SU-DHL-6 (cell line): ENCODE data around the gene SCUBE1.

Experiments used
- H2AFZ ChIP-seq: fragments of 200-600 bp; sonication (generic); 2 replicates; pipeline ENCODE4 v1.6.1; 2014; ENCODE audit warnings: low read depth, mild to moderate bottlenecking, moderate library complexity, mixed read lengths, antibody characterized with exemption, low read length; ENCODE audit not compliant: severe bottlenecking
- H3F3A ChIP-seq: fragments of 200-600 bp; shearing (Covaris generic); 2 replicates; pipeline ENCODE4 v1.6.0; 2016; ENCODE audit warnings: antibody characterized with exemption, mild to moderate bottlenecking; ENCODE audit not compliant: insufficient read depth
- H3K27ac ChIP-seq: fragments of 200-600 bp; sonication (generic); 2 replicates; pipeline ENCODE4 v1.5.1; 2016; ENCODE audit warnings: low read depth, mild to moderate bottlenecking, low read length, moderate library complexity, mixed read lengths
- H3K27me3 ChIP-seq: fragments of 200-600 bp; sonication (generic), shearing (Covaris generic); 2 replicates; pipeline ENCODE4 v1.6.0; 2014; ENCODE audit warnings: mild to moderate bottlenecking, low read length
- H3K36me3 ChIP-seq: fragments of 200-600 bp; sonication (generic); 2 replicates; pipeline ENCODE4 v1.6.1; 2014; ENCODE audit warnings: mild to moderate bottlenecking, low read length, mixed read lengths
- H3K4me2 ChIP-seq: fragments of 300-600, 200-600 bp; shearing (Covaris generic), sonication (generic); 2 replicates; pipeline ENCODE4 v1.6.0; 2014; ENCODE audit warnings: low read length, low read depth, mild to moderate bottlenecking; ENCODE audit not compliant: poor library complexity, severe bottlenecking
- H3K4me3 ChIP-seq: fragments of 200-600 bp; sonication (generic); 2 replicates; pipeline ENCODE4 v1.5.1; 2014; ENCODE audit warnings: antibody characterized with exemption, low read length, mild to moderate bottlenecking, mixed read lengths; ENCODE audit not compliant: insufficient read depth, poor library complexity, severe bottlenecking
- H3K79me2 ChIP-seq: fragments of 200-600 bp; sonication (generic); 2 replicates; pipeline ENCODE4 v1.6.1; 2014; ENCODE audit warnings: mild to moderate bottlenecking, low read length, moderate library complexity; ENCODE audit not compliant: insufficient read depth
- H3K9ac ChIP-seq: fragments of 200-600 bp; sonication (generic); 2 replicates; pipeline ENCODE4 v1.7.0; 2014; ENCODE audit warnings: mild to moderate bottlenecking, low read length
- H3K9me2 ChIP-seq: fragments of 200-600 bp; sonication (generic); replicated peaks from 2 replicates; pipeline ENCODE4 v1.6.1; 2014; ENCODE audit warnings: low read length; ENCODE audit not compliant: insufficient read depth
- H3K9me3 ChIP-seq: fragments of 200-600 bp; sonication (generic); 2 replicates; pipeline ENCODE4 v1.6.1; 2014; ENCODE audit warnings: low read length, mixed read lengths; ENCODE audit not compliant: insufficient read depth
- H4K20me1 ChIP-seq: fragments of 200-600 bp; sonication (generic); 2 replicates; pipeline ENCODE4 v1.6.1; 2014; ENCODE audit warnings: low read depth, mild to moderate bottlenecking, antibody characterized with exemption, low read length, moderate library complexity, mixed read lengths
- EZH2phosphoT487 ChIP-seq: fragments of 200-600 bp; sonication (generic), shearing (Covaris generic); conservative IDR thresholded peaks from 2 replicates; pipeline ENCODE4 v1.6.1; 2018; ENCODE audit warnings: mild to moderate bottlenecking, antibody characterized with exemption, low read length, moderate library complexity, mixed read lengths
- TF ChIP-seq, protein P1 (sequence below): fragments of 200-600 bp; sonication (generic); IDR thresholded peaks from one replicate; pipeline ENCODE4 v1.5.1; 2017; ENCODE audit warnings: antibody characterized with exemption, mild to moderate bottlenecking, low read length, moderate library complexity; ENCODE audit not compliant: insufficient read depth, poor library complexity, severe bottlenecking

Gene SCUBE1

DNA sequence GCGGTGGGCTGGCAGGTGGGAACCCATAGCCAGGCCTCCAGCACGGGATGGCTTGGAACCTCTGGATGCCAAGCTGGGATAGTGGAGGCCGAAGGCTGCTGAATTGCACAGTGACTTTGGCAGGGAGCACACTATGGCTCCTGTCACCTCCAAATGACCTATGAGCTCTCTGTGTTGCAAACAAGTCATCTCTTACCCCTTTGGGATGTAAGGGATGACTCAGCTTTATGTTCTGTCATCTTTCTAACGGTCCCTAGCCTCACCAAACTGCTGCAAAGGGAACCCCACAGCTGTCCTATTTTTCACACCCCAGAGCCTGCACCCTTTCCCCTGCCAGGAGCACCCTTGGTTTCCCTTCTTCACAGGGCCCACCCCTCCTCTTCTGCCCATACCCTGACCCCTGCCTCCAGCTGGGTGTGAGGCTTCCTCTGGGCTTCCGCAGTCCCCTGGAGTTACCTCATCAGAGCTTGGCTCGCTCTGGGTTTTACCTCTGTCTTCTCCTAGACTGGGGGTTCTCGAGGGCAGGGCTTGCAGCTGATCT lies 2.7 kb upstream of the SCUBE1 start:
- Histone ChIP-seq H3K36me3 (no peaks in the 10 kb centered on the region), H3K4me2 (no peak overlapping the region), H3K9me2 (no peaks in the 10 kb centered on the region), H3K27ac (no peak overlapping the region), H4K20me1 (no peaks in the 10 kb centered on the region), H3K9ac (no peak overlapping the region), H3K4me3 (no peak overlapping the region), H3F3A (no peaks in the 10 kb centered on the region), H3K79me2 (no peaks in the 10 kb centered on the region), H2AFZ (no peak overlapping the region), H3K9me3 (no peaks in the 10 kb centered on the region), H3K27me3 (no peaks in the 10 kb centered on the region)
- TF ChIP-seq, protein P1, sequence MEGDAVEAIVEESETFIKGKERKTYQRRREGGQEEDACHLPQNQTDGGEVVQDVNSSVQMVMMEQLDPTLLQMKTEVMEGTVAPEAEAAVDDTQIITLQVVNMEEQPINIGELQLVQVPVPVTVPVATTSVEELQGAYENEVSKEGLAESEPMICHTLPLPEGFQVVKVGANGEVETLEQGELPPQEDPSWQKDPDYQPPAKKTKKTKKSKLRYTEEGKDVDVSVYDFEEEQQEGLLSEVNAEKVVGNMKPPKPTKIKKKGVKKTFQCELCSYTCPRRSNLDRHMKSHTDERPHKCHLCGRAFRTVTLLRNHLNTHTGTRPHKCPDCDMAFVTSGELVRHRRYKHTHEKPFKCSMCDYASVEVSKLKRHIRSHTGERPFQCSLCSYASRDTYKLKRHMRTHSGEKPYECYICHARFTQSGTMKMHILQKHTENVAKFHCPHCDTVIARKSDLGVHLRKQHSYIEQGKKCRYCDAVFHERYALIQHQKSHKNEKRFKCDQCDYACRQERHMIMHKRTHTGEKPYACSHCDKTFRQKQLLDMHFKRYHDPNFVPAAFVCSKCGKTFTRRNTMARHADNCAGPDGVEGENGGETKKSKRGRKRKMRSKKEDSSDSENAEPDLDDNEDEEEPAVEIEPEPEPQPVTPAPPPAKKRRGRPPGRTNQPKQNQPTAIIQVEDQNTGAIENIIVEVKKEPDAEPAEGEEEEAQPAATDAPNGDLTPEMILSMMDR, result no peak
- no peak for TF ChIP-seq EZH2phosphoT487

DNA sequence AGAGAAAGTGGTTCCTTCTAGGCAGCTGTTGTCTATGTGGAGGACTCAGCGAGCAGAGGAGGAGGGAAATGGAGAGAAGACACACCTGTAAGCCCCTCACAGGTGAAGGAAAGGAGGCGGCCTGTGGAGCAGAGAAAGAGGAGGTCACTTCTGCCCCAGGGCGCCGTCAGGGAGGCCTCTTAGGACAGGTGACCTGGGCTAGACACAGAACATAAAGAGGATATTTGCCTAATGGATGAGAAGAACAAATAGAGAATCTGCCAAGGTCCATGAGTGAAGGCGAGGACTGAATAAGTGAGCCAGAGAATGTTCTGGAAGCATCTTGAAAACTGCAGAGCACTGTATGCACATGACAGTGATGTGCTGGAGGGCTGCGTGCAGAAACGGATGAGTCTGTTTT lies 2.2 kb upstream of the SCUBE1 start:
- no peaks in the 10 kb centered on the region for H3K27me3 ChIP-seq
- TF ChIP-seq EZH2phosphoT487, result no peak

DNA sequence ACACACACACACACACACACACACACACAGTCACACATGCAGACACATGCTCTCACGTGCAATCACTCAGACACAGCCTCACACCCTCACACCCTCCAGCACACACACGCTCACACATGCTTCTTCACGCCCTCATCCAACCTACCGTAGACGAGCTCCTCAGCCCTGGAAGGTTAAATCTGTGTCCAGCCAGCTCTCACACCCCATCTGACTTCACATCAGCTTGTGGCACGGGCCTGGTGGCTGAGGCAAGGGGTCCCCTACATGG lies 1.3 kb upstream of the SCUBE1 start:
- no peaks in the 10 kb centered on the region for H3K9me2 ChIP-seq
- no peaks in the 10 kb centered on the region for H3K27me3 ChIP-seq
- H3K36me3 ChIP-seq, result no peaks in the 10 kb centered on the region
- no peak for TF ChIP-seq EZH2phosphoT487
- TF ChIP-seq, protein P1, result no peak
- no peaks in the 10 kb centered on the region for H4K20me1 ChIP-seq
- H2AFZ ChIP-seq, result no peak overlapping the region
- H3K27ac ChIP-seq, result no peak overlapping the region
- no peak overlapping the region for H3K9ac ChIP-seq
- no peaks in the 10 kb centered on the region for H3K79me2 ChIP-seq
- no peaks in the 10 kb centered on the region for H3K9me3 ChIP-seq
- H3K4me2 ChIP-seq, result no peak overlapping the region
- no peak overlapping the region for H3K4me3 ChIP-seq
- H3F3A ChIP-seq, result no peaks in the 10 kb centered on the region

More for the DNA sequence above, 2.2 kb upstream of the SCUBE1 start:
- H3K36me3 ChIP-seq, result no peaks in the 10 kb centered on the region
- H3K9me3 ChIP-seq, result no peaks in the 10 kb centered on the region
- H2AFZ ChIP-seq, result no peak overlapping the region
- no peak overlapping the region for H3K9ac ChIP-seq
- no peak overlapping the region for H3K4me3 ChIP-seq
- no peaks in the 10 kb centered on the region for H3K79me2 ChIP-seq
- no peak overlapping the region for H3K4me2 ChIP-seq
- H3K27ac ChIP-seq, result no peak overlapping the region
- no peaks in the 10 kb centered on the region for H3F3A ChIP-seq
- H3K9me2 ChIP-seq, result no peaks in the 10 kb centered on the region
- no peaks in the 10 kb centered on the region for H4K20me1 ChIP-seq

DNA sequence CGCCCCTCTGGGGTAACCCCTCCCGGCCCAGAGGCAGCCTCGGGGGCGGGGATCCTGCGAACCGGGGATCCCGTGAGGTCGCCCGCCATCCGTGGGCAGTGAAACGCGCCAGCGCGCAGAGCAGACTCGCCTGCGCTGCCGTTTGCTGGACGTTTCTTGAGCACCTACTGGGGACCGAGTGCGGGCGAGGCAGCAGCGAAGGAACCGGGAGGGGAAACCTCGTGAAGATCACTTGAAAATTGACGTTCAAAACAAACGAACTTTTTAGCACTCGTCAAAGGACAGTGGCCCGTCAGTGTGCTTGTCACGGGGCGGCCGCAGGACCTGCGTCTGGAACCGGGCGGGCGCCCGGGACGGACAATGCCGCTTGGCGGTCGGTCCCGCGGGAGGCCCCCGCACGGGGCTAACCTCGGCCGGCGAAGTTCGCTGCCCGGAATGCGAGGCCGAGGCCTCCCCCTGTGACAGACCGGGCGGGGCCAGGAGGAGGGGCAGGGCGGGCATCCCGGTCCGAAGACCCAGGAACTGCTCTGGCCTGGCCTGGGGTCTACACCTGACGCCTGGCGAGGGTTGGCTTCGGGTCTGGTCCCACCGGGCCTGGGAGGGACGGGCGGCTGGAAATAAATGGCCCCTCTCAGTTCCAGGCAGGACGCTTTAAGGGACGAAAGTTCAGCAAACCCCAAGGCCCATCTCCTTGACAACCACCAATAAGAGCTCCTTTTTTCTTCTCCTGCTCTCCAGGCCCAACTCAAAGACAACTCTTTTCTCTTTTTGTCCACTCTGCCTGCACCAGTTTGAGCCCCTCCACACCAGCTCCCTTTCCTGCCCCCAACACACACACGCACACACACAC lies 723 bp upstream of the SCUBE1 start:
- Histone ChIP-seq H3K9me3 (no peaks in the 10 kb centered on the region), H3K79me2 (no peaks in the 10 kb centered on the region), H3K4me2 (no peak overlapping the region), H3K36me3 (no peaks in the 10 kb centered on the region), H3K27me3 (no peaks in the 10 kb centered on the region), H3F3A (no peaks in the 10 kb centered on the region), H3K4me3 (no peak overlapping the region), H3K27ac (no peak overlapping the region), H3K9ac (no peak overlapping the region), H4K20me1 (no peaks in the 10 kb centered on the region), H2AFZ (no peak overlapping the region), H3K9me2 (no peaks in the 10 kb centered on the region)
- TF ChIP-seq, protein P1, result no peak
- TF ChIP-seq EZH2phosphoT487, result no peak
